ENCODE measurements around the gene GNAS. TPM values are rescaled to one million over a fixed set of nuclear protein-coding genes. Genes with fewer than 3 reads are reported as not detected.

Gene GNAS
- total and polyA plus RNA-seq, 9 of the 15 experiments (the other 6 are each of a cell fraction or from before 2014, with no cell fraction given): 128 to 648 (median 266) TPM

DNA sequence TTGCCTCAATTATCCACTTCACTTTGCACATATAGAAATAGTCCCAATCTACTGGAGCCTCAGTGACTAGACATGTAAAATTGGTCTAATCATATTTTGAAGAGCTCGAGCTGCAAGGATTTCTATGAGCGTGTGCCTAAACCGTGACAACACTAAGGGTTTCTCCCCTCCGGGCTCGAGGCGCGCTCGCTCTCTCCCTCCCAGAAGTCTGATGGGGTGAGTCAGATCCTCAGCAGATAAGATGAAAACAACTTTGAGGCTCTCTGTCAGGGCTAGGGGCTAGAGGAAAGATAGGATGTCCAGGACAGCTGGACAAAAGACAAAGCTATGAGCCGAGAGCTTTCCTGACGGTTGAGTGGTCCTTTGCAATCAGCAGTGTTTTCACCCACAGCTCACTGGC lies 18.6 kb upstream of the GNAS start:
- H3K9me3 ChIP-seq (replicated peaks; ENCODE audit: control insufficient read depth, insufficient read depth, low read depth, low read length): no peaks in the 10 kb centered on the region
- 23% methylated on average over 10 of the region's 10 CpGs for WGBS (ENCODE audit: insufficient coverage, low coverage, missing lambda C conversion rate)
- H4K20me1 ChIP-seq (replicated peaks; ENCODE audit: control insufficient read depth, insufficient read depth, low read length): no peaks in the 10 kb centered on the region; the same call in 1 of the 2 replicates

More for the DNA sequence above, 18.6 kb upstream of the GNAS start:
- no peak overlapping the region for H3K4me3 ChIP-seq
- H3K4me1 ChIP-seq (replicated peaks in 1 of 2; ENCODE audit: control insufficient read depth in 2 of 2, insufficient read depth in 2 of 2, low read length in 2 of 2): no peaks in the 10 kb centered on the region
- ChIA-PET CTCF (ENCODE audit: low intra/inter-chr PET ratio) (interaction anchor here (0.7 kb wide), 1 partner anchor 14 kb away, joined by 3 read pairs; no protein-coding TSS in a partner anchor), POLR2A (no interaction called here)
- no peaks in the 10 kb centered on the region for H3K36me3 ChIP-seq (ENCODE audit: control insufficient read depth, insufficient read depth, low read length)
- H3K4me2 ChIP-seq (ENCODE audit: insufficient read depth, low read length): no peak overlapping the region
- BruUV-seq (replicated peaks): no TSS peak
- no peak overlapping the region for H2AFZ ChIP-seq (ENCODE audit: low read depth, low read length)
- TF ChIP-seq KDM5B (IDR thresholded peaks at IDR 0.05; ENCODE audit: insufficient replicate concordance, low read depth, low read length): no peak
- no peak for TF ChIP-seq ZNF354B (CRISPR knock-in tag; IDR thresholded peaks at IDR 0.05)
- TF ChIP-seq, protein P1, sequence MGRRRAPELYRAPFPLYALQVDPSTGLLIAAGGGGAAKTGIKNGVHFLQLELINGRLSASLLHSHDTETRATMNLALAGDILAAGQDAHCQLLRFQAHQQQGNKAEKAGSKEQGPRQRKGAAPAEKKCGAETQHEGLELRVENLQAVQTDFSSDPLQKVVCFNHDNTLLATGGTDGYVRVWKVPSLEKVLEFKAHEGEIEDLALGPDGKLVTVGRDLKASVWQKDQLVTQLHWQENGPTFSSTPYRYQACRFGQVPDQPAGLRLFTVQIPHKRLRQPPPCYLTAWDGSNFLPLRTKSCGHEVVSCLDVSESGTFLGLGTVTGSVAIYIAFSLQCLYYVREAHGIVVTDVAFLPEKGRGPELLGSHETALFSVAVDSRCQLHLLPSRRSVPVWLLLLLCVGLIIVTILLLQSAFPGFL (CRISPR knock-in tag; IDR thresholded peaks at IDR 0.05): no peak
- TF ChIP-seq HMGN3 (IDR thresholded peaks at IDR 0.05; ENCODE audit: borderline replicate concordance, extremely low read depth, insufficient read length, low read depth, low read length): no peak
- no peak for TF ChIP-seq ZNF3 (CRISPR knock-in tag; IDR thresholded peaks at IDR 0.05)
- TF ChIP-seq PYGO2 (tag; IDR thresholded peaks at IDR 0.05): no peak
- TF ChIP-seq GMEB1 (CRISPR knock-in tag; IDR thresholded peaks at IDR 0.05): no peak
- no peak for TF ChIP-seq DPF2 (IDR thresholded peaks at IDR 0.05)
- no peak for TF ChIP-seq ZNF140 (CRISPR knock-in tag; IDR thresholded peaks at IDR 0.05)
- no peak for TF ChIP-seq ZNF212 (CRISPR knock-in tag; IDR thresholded peaks at IDR 0.05)
- TF ChIP-seq NR1H2 (CRISPR knock-in tag; IDR thresholded peaks at IDR 0.05): no peak
- no peak for TF ChIP-seq ZNF174 (CRISPR knock-in tag; IDR thresholded peaks at IDR 0.05)
- no peaks in the 10 kb centered on the region for H3K79me2 ChIP-seq (ENCODE audit: control insufficient read depth, insufficient read depth, low read length)
- no peaks in the 10 kb centered on the region for H3K9me1 ChIP-seq (ENCODE audit: control insufficient read depth, insufficient read depth, low read length)
- FAIRE-seq (no peak), ATAC-seq (no peak), DNase-seq (ENCODE audit: extremely low read depth in 1 of 4, low spot score in 3 of 4) (no peak)
- intact Hi-C loops (cut with micrococcal nuclease): loop anchor here (10.0 kb wide), 1 partner anchor 599 kb away; no protein-coding TSS in a partner anchor
- H3K27ac ChIP-seq (ENCODE audit: extremely low read depth, low read depth, low read length): no peak overlapping the region
- no peak overlapping the region for H3K9ac ChIP-seq (ENCODE audit: insufficient read depth in 1 of 2, low read depth in 2 of 2, low read length in 2 of 2)
- peaks cover 17 to 33% of the 10 kb centered on the region in 2 experiments for H3K27me3 ChIP-seq (ENCODE audit: control insufficient read depth in 2 of 2, insufficient read depth in 2 of 2, low read length in 2 of 2)
- in situ Hi-C loops (cut with MboI): no loop called here
